RWPE1 (cell line): ENCODE results near the gene SLC39A13.

Experiments used
- CTCF ChIA-PET: fragments of 350-600 bp; sonication (Branson Sonifier 250); formaldehyde crosslinking; extraction: SDS; loops from one replicate; lab custom pipeline; 2021; lab: Yijun Ruan, JAX
- POLR2A ChIA-PET: fragments of 400-600 bp; formaldehyde crosslinking; extraction: SDS; loops from one replicate; lab custom pipeline; 2020; ENCODE audit warnings: antibody characterized with exemption; ENCODE audit not compliant: low non-redundant PET; lab: Yijun Ruan, JAX
- DNase-seq: peaks from one replicate; pipeline ENCODE4 v3.0.0; 2012; ENCODE audit warnings: low spot score
- H3K27ac ChIP-seq: fragments of 450-650 bp; 2 replicates; pipeline ENCODE4 v1.5.1; 2017
- TF ChIP-seq, protein P1 (sequence below): fragments of 450-650 bp; conservative IDR thresholded peaks from 2 replicates; pipeline ENCODE4 v1.5.1; 2017; ENCODE audit warnings: low read depth, mild to moderate bottlenecking

Gene SLC39A13

GRCh38 chr11:47393163-47394049 is 15.0 kb upstream of the SLC39A13 start:
- H3K27ac ChIP-seq, result no peak overlapping the region
- DNase-seq, result no peak
- TF ChIP-seq, protein P1, sequence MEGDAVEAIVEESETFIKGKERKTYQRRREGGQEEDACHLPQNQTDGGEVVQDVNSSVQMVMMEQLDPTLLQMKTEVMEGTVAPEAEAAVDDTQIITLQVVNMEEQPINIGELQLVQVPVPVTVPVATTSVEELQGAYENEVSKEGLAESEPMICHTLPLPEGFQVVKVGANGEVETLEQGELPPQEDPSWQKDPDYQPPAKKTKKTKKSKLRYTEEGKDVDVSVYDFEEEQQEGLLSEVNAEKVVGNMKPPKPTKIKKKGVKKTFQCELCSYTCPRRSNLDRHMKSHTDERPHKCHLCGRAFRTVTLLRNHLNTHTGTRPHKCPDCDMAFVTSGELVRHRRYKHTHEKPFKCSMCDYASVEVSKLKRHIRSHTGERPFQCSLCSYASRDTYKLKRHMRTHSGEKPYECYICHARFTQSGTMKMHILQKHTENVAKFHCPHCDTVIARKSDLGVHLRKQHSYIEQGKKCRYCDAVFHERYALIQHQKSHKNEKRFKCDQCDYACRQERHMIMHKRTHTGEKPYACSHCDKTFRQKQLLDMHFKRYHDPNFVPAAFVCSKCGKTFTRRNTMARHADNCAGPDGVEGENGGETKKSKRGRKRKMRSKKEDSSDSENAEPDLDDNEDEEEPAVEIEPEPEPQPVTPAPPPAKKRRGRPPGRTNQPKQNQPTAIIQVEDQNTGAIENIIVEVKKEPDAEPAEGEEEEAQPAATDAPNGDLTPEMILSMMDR, result no peak
- POLR2A ChIA-PET, result interaction anchor here (0.6 kb wide), 1 partner anchor 281 kb away, joined by 3 read pairs; no protein-coding TSS in a partner anchor
- CTCF ChIA-PET, result no interaction called here

DNA sequence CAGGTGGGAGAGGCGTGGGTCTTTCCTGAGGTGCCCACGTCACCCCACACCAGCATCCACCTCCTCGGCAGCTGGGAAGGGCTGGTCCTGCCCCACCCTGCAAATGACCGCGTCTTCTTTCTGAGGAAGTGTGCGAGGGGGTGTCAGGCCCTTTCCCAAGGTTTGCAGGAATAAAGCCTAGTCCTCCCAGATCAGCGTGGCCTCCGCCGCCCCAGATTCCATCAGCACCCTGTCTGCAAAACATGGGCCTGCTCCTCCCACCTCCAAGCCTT is 14.4 kb upstream of the SLC39A13 start:
- TF ChIP-seq, protein P1, result no peak
- DNase-seq, result no peak
- ChIA-PET CTCF (no interaction called here), POLR2A (interaction anchor here (0.6 kb wide), 1 partner anchor 281 kb away, joined by 3 read pairs; no protein-coding TSS in a partner anchor)
- H3K27ac ChIP-seq, result no peak overlapping the region

DNA sequence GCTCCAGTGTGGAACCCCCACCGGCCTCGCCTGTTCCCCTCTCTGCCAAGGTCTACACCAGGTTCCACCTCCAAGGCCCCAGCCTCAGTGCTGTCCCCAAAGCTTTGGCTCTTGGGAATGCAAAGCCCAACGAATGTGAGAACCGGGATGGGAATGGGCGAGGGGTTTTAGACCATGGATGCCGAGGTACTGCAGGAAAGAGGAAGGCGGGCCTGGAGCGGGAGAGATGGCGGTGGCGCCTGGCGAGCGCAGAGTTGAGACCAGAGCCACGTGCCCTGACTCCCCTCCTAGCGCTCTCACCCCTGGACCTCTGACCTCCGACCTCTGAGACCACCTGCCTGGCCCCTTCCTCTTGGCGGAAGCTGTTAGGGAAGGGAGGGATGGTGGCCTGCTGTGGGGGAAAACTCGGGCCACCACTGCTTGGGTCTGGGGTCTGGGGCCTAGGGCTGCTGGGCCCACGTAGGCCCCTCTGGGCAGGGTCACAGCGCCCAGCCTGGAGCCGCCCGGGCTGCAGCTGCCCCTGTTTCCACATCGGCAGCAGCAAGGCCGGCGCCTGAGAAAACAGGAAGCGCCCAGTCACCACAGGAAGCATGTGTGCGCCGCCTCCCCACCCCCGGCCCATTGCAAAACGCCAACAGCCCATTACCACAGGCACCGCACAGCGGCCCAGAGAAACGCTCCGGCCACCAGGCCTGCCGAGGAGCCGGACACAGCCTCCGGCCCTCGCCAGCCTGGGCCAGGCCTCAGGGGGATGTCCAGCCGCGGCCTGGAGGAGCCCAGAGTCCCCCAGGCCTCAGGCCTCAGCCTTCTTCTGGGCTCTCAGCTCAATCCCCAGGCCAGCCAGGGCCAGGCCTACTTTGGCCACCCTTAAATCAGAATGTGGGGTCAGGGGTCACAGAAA is 13.8 kb upstream of the SLC39A13 start:
- H3K27ac ChIP-seq, result no peak overlapping the region
- ChIA-PET POLR2A (interaction anchor here (0.6 kb wide), 1 partner anchor 280 kb away, joined by 3 read pairs; no protein-coding TSS in a partner anchor), CTCF (interaction anchor here (0.7 kb wide), 1 partner anchor 23 kb away, joined by 3 read pairs; no protein-coding TSS in a partner anchor)
- DNase-seq, result no peak
- TF ChIP-seq, protein P1, result no peak

DNA sequence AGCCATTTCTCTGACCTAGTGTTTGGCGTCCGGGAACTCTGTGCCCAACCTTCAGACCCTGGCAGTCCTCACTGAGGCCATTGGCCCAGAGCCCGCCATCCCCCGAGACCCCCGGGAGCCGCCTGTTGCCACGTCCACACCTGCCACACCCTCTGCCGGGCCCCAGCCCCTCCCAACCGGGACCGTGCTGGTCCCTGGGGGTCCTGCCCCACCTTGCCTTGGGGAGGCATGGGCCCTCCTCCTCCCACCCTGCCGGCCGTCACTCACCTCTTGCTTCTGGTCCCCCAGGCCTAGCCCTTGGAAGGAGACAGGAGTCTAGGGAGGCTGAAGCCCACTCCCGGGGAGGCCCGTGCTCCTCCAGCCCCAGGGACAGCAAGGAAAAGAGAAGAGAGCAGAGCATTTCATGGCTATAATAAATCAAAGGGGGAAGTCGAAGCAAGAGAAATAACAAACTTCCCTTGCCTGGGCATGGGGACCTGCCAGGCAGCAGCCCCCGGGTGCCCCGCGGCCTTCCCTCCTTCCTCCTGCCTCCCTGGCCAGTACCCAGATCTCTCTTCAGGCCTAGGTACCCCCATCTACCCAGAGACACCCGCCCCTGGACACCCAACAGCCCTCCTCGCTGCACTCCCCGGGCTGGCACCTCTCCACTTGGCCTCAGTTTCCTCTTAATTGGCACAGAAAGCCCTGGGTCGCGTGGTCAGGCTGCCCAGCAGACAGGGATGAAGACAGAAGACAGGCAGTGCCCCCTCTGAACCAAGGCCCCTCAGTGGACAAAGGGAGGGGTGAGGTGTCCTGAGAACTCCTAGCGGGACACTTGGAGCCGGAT is 13.0 kb upstream of the SLC39A13 start:
- ChIA-PET CTCF (no interaction called here), POLR2A (no interaction called here)
- TF ChIP-seq, protein P1, result no peak
- no peak overlapping the region for H3K27ac ChIP-seq
- DNase-seq, result no peak

DNA sequence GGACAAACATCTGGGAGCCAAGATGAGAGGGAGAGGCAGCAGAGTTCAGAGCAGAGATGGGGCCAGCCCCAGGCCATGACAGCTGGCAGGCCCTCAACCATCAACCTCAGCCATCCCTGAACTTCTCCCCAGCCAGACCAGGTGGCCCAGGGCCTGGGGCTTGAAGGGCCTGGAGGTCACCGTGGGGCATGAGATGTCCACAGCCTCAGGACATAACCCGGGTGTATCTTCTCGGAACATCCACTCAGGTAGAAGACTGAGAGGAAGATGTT is 12.4 kb upstream of the SLC39A13 start:
- ChIA-PET CTCF (no interaction called here), POLR2A (no interaction called here)
- DNase-seq, result no peak
- TF ChIP-seq, protein P1, result no peak
- no peak overlapping the region for H3K27ac ChIP-seq

DNA sequence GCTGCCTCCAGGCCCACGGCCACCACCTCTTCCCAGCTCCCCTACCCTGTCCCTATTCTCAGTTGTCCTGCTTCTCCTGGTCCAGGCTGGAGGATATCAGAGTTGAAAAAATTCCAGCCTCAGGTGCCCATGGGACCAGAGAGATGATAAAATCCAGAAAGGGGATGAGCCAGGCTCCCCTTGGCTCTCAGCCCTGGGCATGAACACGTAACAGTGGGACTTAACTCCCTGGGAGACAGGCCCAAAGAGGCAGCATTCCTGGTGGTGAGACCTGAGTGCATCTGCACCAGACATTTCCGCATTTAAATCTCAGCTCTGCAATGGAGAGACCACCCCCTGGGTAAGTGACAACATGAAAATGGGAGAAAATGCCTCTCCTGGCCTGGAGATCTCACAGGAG is 10.4 kb upstream of the SLC39A13 start:
- ChIA-PET POLR2A (no interaction called here), CTCF (interaction anchor here (0.6 to 0.7 kb wide), 2 partner anchors 20 to 43 kb away, joined by 3 to 5 read pairs; partner anchors contain the start of gene SPI1)
- peak overlapping the region; percentile 56 for H3K27ac ChIP-seq
- TF ChIP-seq, protein P1, result no peak
- DNase-seq, result no peak
